ENCODE data around the gene ZNF827. TPM values are rescaled to one million over a fixed set of nuclear protein-coding genes. Genes with fewer than 3 reads are reported as not detected.

ZNF827 gene
- total RNA-seq, 1 experiment from 2014 or later: 19.1 TPM

DNA sequence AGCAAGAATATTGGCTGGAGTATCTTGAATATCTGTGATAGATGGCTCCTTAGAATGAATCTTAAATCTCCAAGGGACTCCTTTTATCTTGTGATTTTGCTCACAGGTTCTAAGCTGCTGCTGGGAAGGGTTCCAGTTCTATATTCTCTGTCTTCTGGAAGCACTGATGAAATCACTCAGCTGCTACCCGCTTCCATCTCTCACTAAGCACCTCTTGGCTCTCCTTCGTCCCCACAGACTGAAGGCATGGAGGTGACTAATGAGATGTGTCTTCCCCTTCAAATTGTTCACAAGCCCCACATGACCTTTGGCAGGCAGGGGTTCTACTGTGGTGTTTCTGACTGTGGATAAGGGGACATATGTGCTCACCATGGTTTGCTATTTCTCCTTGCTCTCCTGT, 182.8 kb downstream of the ZNF827 start:
- H3K4me2 ChIP-seq (ENCODE audit: low read length): no peak overlapping the region
- H4K20me1 ChIP-seq (ENCODE audit: insufficient read depth): no peaks in the 10 kb centered on the region
- no peaks in the 10 kb centered on the region for H3K9me3 ChIP-seq (ENCODE audit: control insufficient read depth in 1 of 2, insufficient read depth in 1 of 2, low read depth in 1 of 2, low read length in 2 of 2)
- no peak overlapping the region for H3K4me3 ChIP-seq (replicated peaks in 1 of 2; ENCODE audit: low read depth in 1 of 2, low read length in 2 of 2)
- ATAC-seq (no peak), DNase-seq (ENCODE audit: low read depth, low spot score) (no peak)
- TF ChIP-seq ELF1 (IDR thresholded peaks at IDR 0.05; ENCODE audit: borderline replicate concordance, low read depth): no peak
- intact Hi-C loops (cut with micrococcal nuclease): no loop called here
- ChIA-PET POLR2A (no interaction called here), CTCF (no interaction called here), RAD21 (ENCODE audit: low non-redundant PET in 1 of 2, low total read pairs in 2 of 2, uncharacterized antibody in 2 of 2, unreplicated experiment in 2 of 2) (no interaction called here)
- no peaks in the 10 kb centered on the region for H3K27me3 ChIP-seq (ENCODE audit: insufficient read depth, low read length)
- no TSS peak for BruUV-seq (replicated peaks)
- no peaks in the 10 kb centered on the region for H3K4me1 ChIP-seq (ENCODE audit: control insufficient read depth in 1 of 2, insufficient read depth in 2 of 2, low read length in 2 of 2)
- no peaks in the 10 kb centered on the region for H3K9me2 ChIP-seq (ENCODE audit: insufficient read depth)
- no peak overlapping the region for H3K27ac ChIP-seq (ENCODE audit: low read depth, low read length)
- H3K9ac ChIP-seq (ENCODE audit: low read length): no peak overlapping the region
- no peaks in the 10 kb centered on the region for H3K79me2 ChIP-seq (ENCODE audit: insufficient read depth, low read length)
- 0 out of 4 replicates have a peak, but pooled peaks cover 0 to 6% of the 10 kb centered on the region in 2 experiments for H3K36me3 ChIP-seq (ENCODE audit: control insufficient read depth in 1 of 2, insufficient read depth in 2 of 2, low read length in 2 of 2)
- no peak overlapping the region for H2AFZ ChIP-seq (ENCODE audit: low read depth, low read length, poor library complexity, severe bottlenecking)

DNA sequence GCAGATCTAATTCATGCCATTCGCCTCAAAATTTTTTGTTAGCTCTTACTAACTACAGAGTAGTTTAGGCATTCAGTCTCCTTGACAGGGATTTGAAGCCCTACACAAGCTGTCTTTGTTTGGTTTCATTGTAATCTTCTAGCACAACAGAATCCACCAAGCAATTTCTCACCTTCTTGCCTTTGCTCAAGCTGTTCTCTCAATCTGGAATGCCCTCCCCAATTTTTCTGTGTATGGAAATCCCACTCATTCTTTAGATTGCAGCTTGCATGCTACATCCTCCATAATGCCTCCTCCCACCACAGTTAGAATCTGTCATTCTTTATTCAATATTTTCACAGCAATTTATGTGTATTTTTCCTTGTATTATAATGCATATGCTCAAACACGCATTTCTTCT, 195.0 kb downstream of the ZNF827 start:
- DNase-seq (ENCODE audit: low read depth, low spot score) (no peak), ATAC-seq (no peak)
- H3K4me3 ChIP-seq (replicated peaks in 1 of 2; ENCODE audit: low read depth in 1 of 2, low read length in 2 of 2): no peak overlapping the region
- H3K4me2 ChIP-seq (ENCODE audit: low read length): no peak overlapping the region
- no peaks in the 10 kb centered on the region for H3K4me1 ChIP-seq (ENCODE audit: control insufficient read depth in 1 of 2, insufficient read depth in 2 of 2, low read length in 2 of 2)
- no peak overlapping the region for H3K9ac ChIP-seq (ENCODE audit: low read length)
- H3K36me3 ChIP-seq (ENCODE audit: control insufficient read depth in 1 of 2, insufficient read depth in 2 of 2, low read length in 2 of 2): no peaks in the 10 kb centered on the region
- ChIA-PET RAD21 (ENCODE audit: low non-redundant PET in 1 of 2, low total read pairs in 2 of 2, uncharacterized antibody in 2 of 2, unreplicated experiment in 2 of 2) (no interaction called here), POLR2A (no interaction called here), CTCF (no interaction called here)
- H4K20me1 ChIP-seq (ENCODE audit: insufficient read depth): no peaks in the 10 kb centered on the region
- H3K79me2 ChIP-seq (ENCODE audit: insufficient read depth, low read length): no peaks in the 10 kb centered on the region
- no peaks in the 10 kb centered on the region for H3K9me2 ChIP-seq (ENCODE audit: insufficient read depth)
- intact Hi-C loops (cut with micrococcal nuclease): no loop called here
- H3K27me3 ChIP-seq (ENCODE audit: insufficient read depth, low read length): no peaks in the 10 kb centered on the region
- H3K27ac ChIP-seq (ENCODE audit: low read depth, low read length): no peak overlapping the region
- TF ChIP-seq SIN3A (IDR thresholded peaks at IDR 0.05; ENCODE audit: low read depth) (no peak), TCF7L2 (IDR thresholded peaks at IDR 0.05; ENCODE audit: borderline replicate concordance, extremely low read depth, insufficient read depth, insufficient read length) (no peak)
- TF ChIP-seq, protein P1, sequence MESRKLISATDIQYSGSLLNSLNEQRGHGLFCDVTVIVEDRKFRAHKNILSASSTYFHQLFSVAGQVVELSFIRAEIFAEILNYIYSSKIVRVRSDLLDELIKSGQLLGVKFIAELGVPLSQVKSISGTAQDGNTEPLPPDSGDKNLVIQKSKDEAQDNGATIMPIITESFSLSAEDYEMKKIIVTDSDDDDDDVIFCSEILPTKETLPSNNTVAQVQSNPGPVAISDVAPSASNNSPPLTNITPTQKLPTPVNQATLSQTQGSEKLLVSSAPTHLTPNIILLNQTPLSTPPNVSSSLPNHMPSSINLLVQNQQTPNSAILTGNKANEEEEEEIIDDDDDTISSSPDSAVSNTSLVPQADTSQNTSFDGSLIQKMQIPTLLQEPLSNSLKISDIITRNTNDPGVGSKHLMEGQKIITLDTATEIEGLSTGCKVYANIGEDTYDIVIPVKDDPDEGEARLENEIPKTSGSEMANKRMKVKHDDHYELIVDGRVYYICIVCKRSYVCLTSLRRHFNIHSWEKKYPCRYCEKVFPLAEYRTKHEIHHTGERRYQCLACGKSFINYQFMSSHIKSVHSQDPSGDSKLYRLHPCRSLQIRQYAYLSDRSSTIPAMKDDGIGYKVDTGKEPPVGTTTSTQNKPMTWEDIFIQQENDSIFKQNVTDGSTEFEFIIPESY (IDR thresholded peaks at IDR 0.05; ENCODE audit: extremely low read depth, insufficient replicate concordance, low read length): no peak
- H2AFZ ChIP-seq (ENCODE audit: low read depth, low read length, poor library complexity, severe bottlenecking): peak overlapping the region; percentile 24
- H3K9me3 ChIP-seq (ENCODE audit: control insufficient read depth in 1 of 2, insufficient read depth in 1 of 2, low read depth in 1 of 2, low read length in 2 of 2): no peaks in the 10 kb centered on the region
- no TSS peak for BruUV-seq (replicated peaks)

Data from HCT116 (cell line).